ENCODE measurements around the gene KNOP1. TPM values are rescaled to one million over a fixed set of nuclear protein-coding genes. Genes with fewer than 3 reads are reported as not detected.

KNOP1 gene
- polyA plus RNA-seq, 3 donors = 1.5 to 2.8 (median 2.4) TPM

GRCh38 chr16:19755268-19755667 lies 37.2 kb upstream of the KNOP1 start:
- Mint-ChIP-seq H3K9me3 (no peaks in the 10 kb centered on the region), H3K36me3 (no peaks in the 10 kb centered on the region), H3K4me3 (no peak overlapping the region), H3K4me1 (peaks cover 17% of the 10 kb centered on the region), H3K27ac (no peak overlapping the region), H3K27me3 (ENCODE audit: low read depth in 3 of 3) (peaks cover 0 to 5% (median 2%) of the 10 kb centered on the region in 3 donors)
- Histone ChIP-seq H3K4me2 (replicated peaks; ENCODE audit: extremely low read depth, low read length, poor library complexity, severe bottlenecking) (no peak overlapping the region), H3K36me3 (replicated peaks in 1 of 2; ENCODE audit: control insufficient read depth in 1 of 2, insufficient read depth in 2 of 2, low read length in 2 of 2) (no peaks in the 10 kb centered on the region), H3K4me3 (replicated peaks in 1 of 3; ENCODE audit: low read depth in 2 of 3, low read length in 3 of 3) (no peak overlapping the region), H3K9ac (ENCODE audit: insufficient read depth, low read length, poor library complexity, severe bottlenecking) (no peak overlapping the region), H3K9me3 (replicated peaks in 1 of 2; ENCODE audit: control insufficient read depth in 1 of 2, insufficient read depth in 1 of 2, low read length in 2 of 2) (no peaks in the 10 kb centered on the region), H3K4me1 (ENCODE audit: control insufficient read depth in 1 of 2, insufficient read depth in 2 of 2, low read length in 2 of 2) (peaks cover 5 to 7% of the 10 kb centered on the region in 2 donors), H3K79me2 (ENCODE audit: insufficient read depth, low read length) (no peaks in the 10 kb centered on the region), H3K27ac (ENCODE audit: low read depth in 1 of 2, low read length in 2 of 2) (no peak overlapping the region), H2AFZ (ENCODE audit: insufficient read depth, low read depth, low read length, poor library complexity, severe bottlenecking) (no peak overlapping the region), H3K27me3 (ENCODE audit: control insufficient read depth in 2 of 2, insufficient read depth in 2 of 2, low read length in 2 of 2) (no peaks in the 10 kb centered on the region), H4K20me1 (ENCODE audit: insufficient read depth, low read length) (no peaks in the 10 kb centered on the region)
- 88% methylated on average over 2 of the region's 3 CpGs for WGBS (ENCODE audit: insufficient coverage)
- TF ChIP-seq CTCF (IDR thresholded peaks at IDR 0.05) = no peak
- intact Hi-C loops (cut with micrococcal nuclease) = no loop called here
- DNase-seq = no peak

DNA sequence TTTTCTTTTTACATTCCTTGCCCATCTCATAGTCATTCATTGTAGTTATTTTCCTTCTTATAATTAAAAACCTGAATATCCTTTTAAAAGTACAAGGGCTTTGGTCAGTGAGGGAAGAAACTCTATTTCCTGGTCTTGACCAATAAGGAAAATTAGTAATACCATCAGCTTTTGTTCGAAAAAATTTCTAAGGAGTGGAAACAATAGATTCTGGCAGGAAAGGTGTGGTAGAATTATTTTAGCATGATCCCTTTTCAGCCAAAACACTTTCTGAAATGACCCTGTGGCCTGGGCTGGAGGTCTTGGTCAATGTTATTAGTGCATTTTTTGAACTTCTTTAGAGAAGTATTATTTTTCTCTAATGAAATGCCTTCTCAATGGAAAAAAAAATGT lies 36.6 kb upstream of the KNOP1 start:
- no peak overlapping the region for H3K9ac ChIP-seq (ENCODE audit: insufficient read depth, low read length, poor library complexity, severe bottlenecking)

More for the DNA sequence above, 36.6 kb upstream of the KNOP1 start:
- Mint-ChIP-seq H3K9me3 (no peaks in the 10 kb centered on the region), H3K4me1 (peaks cover 17% of the 10 kb centered on the region), H3K27ac (no peak overlapping the region), H3K27me3 (ENCODE audit: low read depth in 3 of 3) (peaks cover 0 to 5% (median 2%) of the 10 kb centered on the region in 3 donors), H3K36me3 (no peaks in the 10 kb centered on the region), H3K4me3 (no peak overlapping the region)
- no peak for TF ChIP-seq CTCF (IDR thresholded peaks at IDR 0.05)
- Histone ChIP-seq H3K79me2 (ENCODE audit: insufficient read depth, low read length) (no peaks in the 10 kb centered on the region), H3K27ac (ENCODE audit: low read depth in 1 of 2, low read length in 2 of 2) (no peak overlapping the region), H3K27me3 (ENCODE audit: control insufficient read depth in 2 of 2, insufficient read depth in 2 of 2, low read length in 2 of 2) (no peaks in the 10 kb centered on the region), H3K36me3 (replicated peaks in 1 of 2; ENCODE audit: control insufficient read depth in 1 of 2, insufficient read depth in 2 of 2, low read length in 2 of 2) (no peaks in the 10 kb centered on the region), H3K4me3 (replicated peaks in 1 of 3; ENCODE audit: low read depth in 2 of 3, low read length in 3 of 3) (no peak overlapping the region), H3K4me2 (replicated peaks; ENCODE audit: extremely low read depth, low read length, poor library complexity, severe bottlenecking) (no peak overlapping the region), H2AFZ (ENCODE audit: insufficient read depth, low read depth, low read length, poor library complexity, severe bottlenecking) (no peak overlapping the region), H4K20me1 (ENCODE audit: insufficient read depth, low read length) (no peaks in the 10 kb centered on the region), H3K4me1 (ENCODE audit: control insufficient read depth in 1 of 2, insufficient read depth in 2 of 2, low read length in 2 of 2) (peaks cover 5 to 7% of the 10 kb centered on the region in 2 donors), H3K9me3 (replicated peaks in 1 of 2; ENCODE audit: control insufficient read depth in 1 of 2, insufficient read depth in 1 of 2, low read length in 2 of 2) (no peaks in the 10 kb centered on the region)
- no CpG with 5 or more reads among the region's 1 CpG for WGBS (ENCODE audit: insufficient coverage)
- intact Hi-C loops (cut with micrococcal nuclease) = no loop called here
- DNase-seq = no peak
